ENCODE results near the gene CKAP2L.

CKAP2L gene

DNA sequence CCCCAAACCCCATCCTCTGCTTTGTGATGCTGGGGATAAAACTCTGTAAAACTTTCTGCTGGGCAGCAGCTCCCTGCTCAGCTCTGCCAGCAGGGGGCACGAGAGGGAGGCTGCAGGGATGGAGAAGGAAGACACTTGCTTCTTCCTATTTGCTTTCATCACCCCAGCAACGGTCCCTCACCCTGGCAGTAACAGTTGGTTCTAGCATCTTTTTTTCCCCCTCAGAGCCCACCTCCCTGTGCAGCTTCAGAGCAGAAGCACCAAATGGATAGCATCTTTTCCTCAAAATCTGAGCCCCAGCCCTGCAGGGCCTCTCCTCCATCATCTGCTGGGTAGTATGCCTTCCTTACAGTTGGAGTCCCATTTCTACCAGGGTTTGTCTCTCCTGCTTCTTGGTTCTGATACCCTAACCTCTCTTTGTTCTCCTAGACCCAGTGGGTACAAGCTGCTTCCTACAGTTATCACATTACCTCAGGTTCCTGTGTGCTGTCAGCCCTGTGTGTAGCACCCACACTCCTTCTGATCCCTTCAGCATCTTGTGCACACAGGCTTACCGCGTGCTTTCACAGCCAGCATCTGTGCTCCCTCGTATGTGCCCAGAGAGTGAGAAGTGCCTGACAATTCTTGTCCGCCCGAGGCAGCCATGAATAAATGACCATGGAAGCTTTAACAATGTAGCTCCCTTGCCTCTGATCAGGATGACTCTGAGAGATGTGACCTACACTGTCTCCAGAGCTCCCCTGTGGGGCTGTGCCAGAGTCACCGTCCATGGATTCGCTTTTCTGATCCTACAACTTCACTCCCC lies 14.5 kb downstream of the CKAP2L start:
- Histone ChIP-seq H3K9me2 (replicated peaks; ENCODE audit: control insufficient read depth, low read length) (no peaks in the 10 kb centered on the region), H3K27ac (ENCODE audit: low read depth, low read length) (no peak overlapping the region), H3K79me2 (ENCODE audit: control insufficient read depth, low read length) (peaks cover 52% of the 10 kb centered on the region), H4K20me1 (ENCODE audit: control insufficient read depth, insufficient read depth, low read depth, low read length) (no peaks in the 10 kb centered on the region), H3F3A (ENCODE audit: control insufficient read depth, insufficient read depth) (no peaks in the 10 kb centered on the region), H3K4me3 (ENCODE audit: low read length) (no peak overlapping the region), H3K9me3 (ENCODE audit: control insufficient read depth, insufficient read depth, low read length) (no peaks in the 10 kb centered on the region), H3K36me3 (ENCODE audit: control insufficient read depth, low read length) (peaks cover 89% of the 10 kb centered on the region), H3K27me3 (ENCODE audit: control insufficient read depth, low read length) (no peaks in the 10 kb centered on the region), H3K4me1 (ENCODE audit: control insufficient read depth, low read length) (no peaks in the 10 kb centered on the region), H3K4me2 (ENCODE audit: low read length) (no peak overlapping the region)
- TF ChIP-seq, protein P1, sequence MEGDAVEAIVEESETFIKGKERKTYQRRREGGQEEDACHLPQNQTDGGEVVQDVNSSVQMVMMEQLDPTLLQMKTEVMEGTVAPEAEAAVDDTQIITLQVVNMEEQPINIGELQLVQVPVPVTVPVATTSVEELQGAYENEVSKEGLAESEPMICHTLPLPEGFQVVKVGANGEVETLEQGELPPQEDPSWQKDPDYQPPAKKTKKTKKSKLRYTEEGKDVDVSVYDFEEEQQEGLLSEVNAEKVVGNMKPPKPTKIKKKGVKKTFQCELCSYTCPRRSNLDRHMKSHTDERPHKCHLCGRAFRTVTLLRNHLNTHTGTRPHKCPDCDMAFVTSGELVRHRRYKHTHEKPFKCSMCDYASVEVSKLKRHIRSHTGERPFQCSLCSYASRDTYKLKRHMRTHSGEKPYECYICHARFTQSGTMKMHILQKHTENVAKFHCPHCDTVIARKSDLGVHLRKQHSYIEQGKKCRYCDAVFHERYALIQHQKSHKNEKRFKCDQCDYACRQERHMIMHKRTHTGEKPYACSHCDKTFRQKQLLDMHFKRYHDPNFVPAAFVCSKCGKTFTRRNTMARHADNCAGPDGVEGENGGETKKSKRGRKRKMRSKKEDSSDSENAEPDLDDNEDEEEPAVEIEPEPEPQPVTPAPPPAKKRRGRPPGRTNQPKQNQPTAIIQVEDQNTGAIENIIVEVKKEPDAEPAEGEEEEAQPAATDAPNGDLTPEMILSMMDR (IDR thresholded peaks at IDR 0.05; ENCODE audit: low read depth, low read length, poor library complexity, severe bottlenecking) = peak; percentile 93
- TF ChIP-seq EZH2phosphoT487 (IDR thresholded peaks at IDR 0.05; ENCODE audit: borderline replicate concordance, low read length) = no peak

DNA sequence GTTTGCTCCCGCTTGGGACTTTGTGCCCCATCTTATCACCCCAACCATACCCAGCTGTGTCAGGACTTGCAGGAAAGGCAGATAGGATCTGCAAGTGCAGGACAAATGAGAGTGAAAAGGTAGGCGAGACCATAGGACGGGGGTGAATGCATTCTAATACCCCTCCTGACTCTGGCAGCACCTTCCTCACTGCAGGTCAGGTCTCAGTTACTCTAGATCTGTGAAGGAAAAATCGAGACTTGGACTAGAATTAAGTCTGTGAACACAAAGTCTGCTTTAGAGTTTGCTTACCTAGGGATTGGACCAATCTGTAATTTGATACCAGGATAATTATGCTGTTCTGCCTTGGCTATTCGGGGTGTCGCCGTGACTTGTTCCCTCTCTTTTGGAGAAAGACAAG lies 23.9 kb downstream of the CKAP2L start:
- Histone ChIP-seq H3K9me2 (replicated peaks; ENCODE audit: control insufficient read depth, low read length) (no peaks in the 10 kb centered on the region), H4K20me1 (ENCODE audit: control insufficient read depth, insufficient read depth, low read depth, low read length) (no peaks in the 10 kb centered on the region), H3K9me3 (ENCODE audit: control insufficient read depth, insufficient read depth, low read length) (no peaks in the 10 kb centered on the region), H3K4me1 (ENCODE audit: control insufficient read depth, low read length) (no peaks in the 10 kb centered on the region), H3K27ac (ENCODE audit: low read depth, low read length) (no peak overlapping the region), H3K4me3 (ENCODE audit: low read length) (no peak overlapping the region), H3F3A (ENCODE audit: control insufficient read depth, insufficient read depth) (peaks cover 4% of the 10 kb centered on the region; the same call in 1 of the 2 replicates), H3K27me3 (ENCODE audit: control insufficient read depth, low read length) (no peaks in the 10 kb centered on the region), H3K36me3 (ENCODE audit: control insufficient read depth, low read length) (peaks cover 75% of the 10 kb centered on the region), H3K79me2 (ENCODE audit: control insufficient read depth, low read length) (no peaks in the 10 kb centered on the region), H3K4me2 (ENCODE audit: low read length) (no peak overlapping the region)
- TF ChIP-seq EZH2phosphoT487 (IDR thresholded peaks at IDR 0.05; ENCODE audit: borderline replicate concordance, low read length) = no peak

DNA sequence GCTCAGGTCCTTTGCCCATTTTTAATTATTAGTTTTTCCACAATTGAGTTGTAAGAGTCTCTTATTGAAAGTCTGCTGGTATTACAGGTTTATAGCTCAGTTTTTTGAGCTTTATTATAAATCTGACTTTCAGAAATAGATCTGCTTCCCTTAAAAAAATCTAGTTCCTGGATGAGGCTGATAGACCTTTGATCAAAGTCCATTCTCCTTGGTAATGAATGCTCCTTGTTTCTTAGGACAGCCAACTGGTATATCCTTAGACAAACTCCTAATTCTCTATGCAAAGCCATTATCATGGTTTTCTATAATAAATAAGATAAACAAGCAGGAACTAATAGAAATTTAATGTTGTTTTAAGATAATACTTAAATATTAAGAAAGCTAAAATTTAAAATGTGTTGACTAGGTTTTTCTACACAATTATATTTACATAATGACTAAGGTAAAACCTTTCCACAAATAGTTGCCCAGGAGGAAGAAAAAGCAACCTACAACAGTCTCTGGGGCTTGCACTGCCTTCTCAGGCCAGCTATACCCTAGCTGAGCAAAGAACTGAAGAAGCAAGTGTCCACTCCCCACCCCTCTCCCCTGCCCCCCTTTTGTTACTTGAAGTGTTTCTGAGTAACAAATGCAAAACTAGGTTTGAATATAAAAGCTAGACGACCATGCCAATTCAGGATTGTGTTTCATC lies 26.7 kb downstream of the CKAP2L start:
- Histone ChIP-seq H3K4me1 (ENCODE audit: control insufficient read depth, low read length) (no peaks in the 10 kb centered on the region), H3K9me3 (ENCODE audit: control insufficient read depth, insufficient read depth, low read length) (no peaks in the 10 kb centered on the region), H4K20me1 (ENCODE audit: control insufficient read depth, insufficient read depth, low read depth, low read length) (no peaks in the 10 kb centered on the region), H3F3A (ENCODE audit: control insufficient read depth, insufficient read depth) (peaks cover 4% of the 10 kb centered on the region; the same call in 1 of the 2 replicates), H3K79me2 (ENCODE audit: control insufficient read depth, low read length) (no peaks in the 10 kb centered on the region), H3K36me3 (ENCODE audit: control insufficient read depth, low read length) (peaks cover 53% of the 10 kb centered on the region), H3K9me2 (replicated peaks; ENCODE audit: control insufficient read depth, low read length) (no peaks in the 10 kb centered on the region), H3K4me2 (ENCODE audit: low read length) (no peak overlapping the region), H3K4me3 (ENCODE audit: low read length) (no peak overlapping the region), H3K27ac (ENCODE audit: low read depth, low read length) (no peak overlapping the region), H3K27me3 (ENCODE audit: control insufficient read depth, low read length) (no peaks in the 10 kb centered on the region)
- TF ChIP-seq EZH2phosphoT487 (IDR thresholded peaks at IDR 0.05; ENCODE audit: borderline replicate concordance, low read length) = no peak
- TF ChIP-seq, protein P1 (IDR thresholded peaks at IDR 0.05; ENCODE audit: low read depth, low read length, poor library complexity, severe bottlenecking) = no peak

DNA sequence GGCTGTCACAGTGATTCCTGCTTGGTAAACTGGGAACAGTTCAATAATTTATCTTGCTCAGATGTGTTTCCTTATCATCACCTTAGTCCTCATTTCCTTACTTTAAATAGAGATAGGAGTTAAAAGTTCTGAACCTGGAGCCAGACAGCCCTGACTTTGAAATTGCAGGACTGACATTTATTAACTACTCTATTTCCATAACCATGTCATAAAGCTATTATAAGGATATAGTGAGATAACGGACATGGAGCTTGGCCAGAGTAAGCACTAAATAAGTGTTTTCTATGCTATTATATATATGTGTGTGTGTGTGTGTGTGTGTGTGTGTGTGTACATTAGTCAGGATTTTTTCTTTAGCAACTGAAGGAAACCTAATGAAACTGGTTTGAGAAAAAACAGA lies 30.5 kb downstream of the CKAP2L start:
- Histone ChIP-seq H3K9me2 (replicated peaks; ENCODE audit: control insufficient read depth, low read length) (no peaks in the 10 kb centered on the region), H3K4me3 (ENCODE audit: low read length) (no peak overlapping the region), H3K4me2 (ENCODE audit: low read length) (no peak overlapping the region), H3F3A (ENCODE audit: control insufficient read depth, insufficient read depth) (peaks cover 4% of the 10 kb centered on the region; the same call in 1 of the 2 replicates), H3K4me1 (ENCODE audit: control insufficient read depth, low read length) (no peaks in the 10 kb centered on the region), H4K20me1 (ENCODE audit: control insufficient read depth, insufficient read depth, low read depth, low read length) (no peaks in the 10 kb centered on the region), H3K79me2 (ENCODE audit: control insufficient read depth, low read length) (no peaks in the 10 kb centered on the region), H3K36me3 (ENCODE audit: control insufficient read depth, low read length) (peaks cover 20% of the 10 kb centered on the region), H3K27ac (ENCODE audit: low read depth, low read length) (no peak overlapping the region), H3K27me3 (ENCODE audit: control insufficient read depth, low read length) (no peaks in the 10 kb centered on the region), H3K9me3 (ENCODE audit: control insufficient read depth, insufficient read depth, low read length) (no peaks in the 10 kb centered on the region)
- TF ChIP-seq EZH2phosphoT487 (IDR thresholded peaks at IDR 0.05; ENCODE audit: borderline replicate concordance, low read length) = no peak
- TF ChIP-seq, protein P1 (IDR thresholded peaks at IDR 0.05; ENCODE audit: low read depth, low read length, poor library complexity, severe bottlenecking) = no peak

All from DOHH2 (cell line).